GM12801 (cell line): ENCODE results near the gene AK4.
"Not testable (repeated sequence)": the region's sequence is repeated elsewhere in the genome, so short reads cannot be mapped to it uniquely, and the experiment has no call there.

Experiments
- TF ChIP-seq, protein P1 (sequence below): IDR thresholded peaks from one replicate; pipeline ENCODE4 v1.5.1; 2011; ENCODE audit warnings: control low read depth; ENCODE audit not compliant: insufficient read length; ENCODE audit errors: extremely low read depth

AK4 gene

DNA sequence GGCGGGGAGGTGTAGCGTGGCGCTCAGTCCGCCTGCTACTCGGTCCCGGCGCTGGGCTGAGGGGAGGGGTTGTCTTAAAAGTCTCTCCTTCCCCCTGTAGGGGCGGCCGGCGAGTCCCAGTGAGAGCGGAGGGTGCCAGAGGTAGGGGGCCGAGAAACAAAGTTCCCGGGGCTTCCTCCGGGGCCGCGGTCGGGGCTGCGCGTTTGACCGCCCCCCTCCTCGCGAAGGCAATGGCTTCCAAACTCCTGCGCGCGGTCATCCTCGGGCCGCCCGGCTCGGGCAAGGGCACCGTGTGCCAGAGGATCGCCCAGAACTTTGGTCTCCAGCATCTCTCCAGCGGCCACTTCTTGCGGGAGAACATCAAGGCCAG, at the start of gene AK4:
Gene AK4 (plus strand): TSS at position 26 of the 370 bp plus-strand sequence. CDS start 205 bp downstream, at position 231.
- TF ChIP-seq, protein P1, sequence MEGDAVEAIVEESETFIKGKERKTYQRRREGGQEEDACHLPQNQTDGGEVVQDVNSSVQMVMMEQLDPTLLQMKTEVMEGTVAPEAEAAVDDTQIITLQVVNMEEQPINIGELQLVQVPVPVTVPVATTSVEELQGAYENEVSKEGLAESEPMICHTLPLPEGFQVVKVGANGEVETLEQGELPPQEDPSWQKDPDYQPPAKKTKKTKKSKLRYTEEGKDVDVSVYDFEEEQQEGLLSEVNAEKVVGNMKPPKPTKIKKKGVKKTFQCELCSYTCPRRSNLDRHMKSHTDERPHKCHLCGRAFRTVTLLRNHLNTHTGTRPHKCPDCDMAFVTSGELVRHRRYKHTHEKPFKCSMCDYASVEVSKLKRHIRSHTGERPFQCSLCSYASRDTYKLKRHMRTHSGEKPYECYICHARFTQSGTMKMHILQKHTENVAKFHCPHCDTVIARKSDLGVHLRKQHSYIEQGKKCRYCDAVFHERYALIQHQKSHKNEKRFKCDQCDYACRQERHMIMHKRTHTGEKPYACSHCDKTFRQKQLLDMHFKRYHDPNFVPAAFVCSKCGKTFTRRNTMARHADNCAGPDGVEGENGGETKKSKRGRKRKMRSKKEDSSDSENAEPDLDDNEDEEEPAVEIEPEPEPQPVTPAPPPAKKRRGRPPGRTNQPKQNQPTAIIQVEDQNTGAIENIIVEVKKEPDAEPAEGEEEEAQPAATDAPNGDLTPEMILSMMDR: not testable (repeated sequence)

DNA sequence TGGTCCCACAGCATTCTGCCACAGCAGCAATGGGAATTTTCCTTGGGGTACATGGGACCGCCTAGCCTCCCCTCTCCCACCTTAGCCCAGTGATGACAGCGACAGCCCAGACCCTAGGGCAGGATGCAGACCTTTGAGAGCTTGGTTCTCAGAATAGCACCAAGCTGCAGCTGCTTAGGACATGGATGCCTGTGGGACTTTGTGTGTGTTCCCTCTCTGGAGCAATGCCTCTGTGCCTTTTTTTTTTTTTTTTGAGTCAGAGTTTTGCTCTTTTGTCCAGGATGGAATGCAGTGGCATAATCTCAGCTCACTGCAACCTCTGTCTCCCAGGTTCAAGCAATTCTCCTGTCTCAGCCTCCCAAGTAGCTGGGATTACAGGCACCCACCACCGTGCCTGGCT, 44.2 kb upstream of the AK4 start:
- TF ChIP-seq, protein P1: no peak

DNA sequence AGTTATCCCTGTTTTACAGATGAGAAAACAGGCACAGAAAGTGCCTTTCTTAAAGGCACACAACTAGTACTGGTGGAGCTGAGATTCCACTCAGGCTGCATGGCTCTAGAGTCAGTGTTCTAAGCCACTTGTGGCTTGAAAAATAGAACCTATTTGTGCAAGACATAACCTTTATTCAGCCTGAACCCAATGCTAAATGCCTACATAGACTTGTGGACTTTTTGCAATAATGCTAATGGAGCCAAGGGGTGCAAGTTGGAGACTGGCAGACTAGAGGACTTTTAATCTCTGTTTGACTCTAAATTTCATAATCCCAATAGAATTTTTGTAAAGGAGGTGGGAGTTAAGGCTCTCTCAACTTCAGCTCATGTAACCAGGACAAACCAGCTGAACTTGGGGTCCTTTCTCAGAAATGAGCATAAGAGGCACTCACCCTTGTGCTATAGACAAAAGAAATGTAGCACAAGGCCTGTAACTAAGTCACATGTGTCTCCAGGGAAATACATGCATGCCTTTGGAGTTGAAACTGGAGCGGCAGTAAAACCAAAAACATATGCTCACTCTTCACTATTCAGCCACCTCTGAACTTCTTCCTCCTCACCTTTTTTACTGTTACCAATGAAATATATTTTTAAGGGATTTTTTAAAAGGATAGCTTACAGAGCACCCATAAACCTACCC, 43.0 kb upstream of the AK4 start:
- TF ChIP-seq, protein P1: no peak

DNA sequence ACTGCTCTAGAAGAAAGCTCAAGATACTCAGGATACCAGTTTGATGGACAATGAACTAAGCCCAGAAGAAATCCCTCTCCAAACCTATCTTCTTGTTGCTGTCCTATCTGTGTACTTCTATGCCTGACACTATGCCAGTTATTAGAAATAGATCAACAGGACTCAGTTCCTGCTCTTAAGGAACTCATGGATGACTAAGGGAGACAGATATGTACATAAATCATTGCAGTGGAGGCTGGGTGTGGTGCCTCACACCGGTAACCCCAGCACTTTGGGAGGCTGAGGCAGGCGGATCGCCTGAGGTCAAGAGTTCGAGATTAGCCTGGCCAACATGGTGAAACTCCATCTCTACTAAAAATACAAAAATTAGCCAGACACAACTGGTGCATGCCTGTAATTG, 42.4 kb upstream of the AK4 start:
- TF ChIP-seq, protein P1: no peak

DNA sequence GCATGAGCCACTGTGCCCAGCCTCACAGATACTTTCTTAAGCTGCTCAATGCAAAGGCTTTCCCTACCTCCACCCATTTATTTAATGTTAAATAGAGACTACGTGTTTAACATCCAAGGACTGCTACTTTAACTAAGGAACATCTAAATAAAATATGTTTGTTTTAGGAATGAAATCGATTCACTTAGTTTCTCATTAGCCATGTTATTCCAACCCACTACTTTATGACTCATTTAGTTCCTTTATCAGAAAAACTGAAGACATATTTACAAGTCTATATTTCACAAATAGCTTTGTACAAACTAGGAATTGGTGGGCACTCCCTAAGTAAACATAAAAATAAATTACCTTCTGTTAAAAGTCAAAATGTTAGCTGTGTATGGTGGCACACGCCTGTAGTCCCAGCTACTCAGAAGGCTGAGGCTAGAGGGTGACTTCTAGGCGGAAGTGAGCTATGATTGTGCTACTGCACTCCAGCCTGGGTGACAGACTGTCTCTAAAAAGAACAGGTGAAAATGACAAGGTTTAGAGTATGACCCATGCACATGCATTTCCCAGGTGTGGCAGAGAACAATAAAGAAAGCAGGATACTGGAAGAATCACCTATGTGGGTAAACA, 39.9 kb upstream of the AK4 start:
- TF ChIP-seq, protein P1: no peak

DNA sequence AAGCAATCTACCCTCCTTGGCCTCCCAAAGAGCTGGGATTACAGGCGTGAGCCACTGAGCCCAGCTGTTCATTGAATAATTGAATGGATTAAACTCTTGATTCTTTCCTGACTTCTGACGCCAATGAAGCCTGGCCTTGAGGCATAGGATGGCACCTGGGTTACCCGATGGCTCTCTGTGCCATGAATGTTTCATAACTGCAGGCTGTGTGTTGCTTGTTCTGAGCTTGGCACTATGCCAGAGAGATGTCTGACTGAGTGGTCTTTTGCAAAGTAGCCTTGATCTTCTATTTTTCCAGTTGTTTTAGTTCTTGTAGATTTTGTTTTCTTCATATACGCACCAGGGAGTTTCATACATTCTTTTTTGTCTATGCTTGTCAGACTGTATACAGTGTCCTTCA, 38.5 kb upstream of the AK4 start:
- TF ChIP-seq, protein P1: no peak

DNA sequence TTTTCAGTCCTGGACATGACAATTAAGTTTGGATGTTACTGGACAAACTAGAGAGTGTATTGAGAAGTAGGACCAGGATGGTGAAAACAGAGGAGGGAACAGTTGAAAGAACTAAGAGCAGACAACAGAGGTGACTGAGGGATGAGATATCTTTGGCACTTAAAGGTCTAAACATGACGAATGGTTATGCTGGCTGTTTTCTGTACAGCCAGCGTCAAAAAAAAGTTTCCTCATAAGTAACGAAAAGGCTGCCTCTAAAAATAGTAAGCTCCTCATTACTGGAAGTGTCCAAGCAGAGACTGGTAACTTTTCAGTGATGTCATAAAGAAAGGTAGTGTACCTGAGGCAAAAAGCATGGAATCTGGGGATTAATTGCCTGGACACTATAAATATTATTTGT, 35.2 kb upstream of the AK4 start:
- TF ChIP-seq, protein P1: no peak
